KOPT-K1 (cell line): ENCODE data around the gene WASHC4.

Source experiments
- H3K27ac ChIP-seq: fragments of 200-600 bp; sonication (generic); 2 replicates; pipeline ENCODE4 v1.5.1; 2016; ENCODE audit warnings: antibody characterized with exemption, mild to moderate bottlenecking, low read depth, low read length; ENCODE audit not compliant: poor library complexity, severe bottlenecking
- H3K36me3 ChIP-seq: fragments of 200-600 bp; sonication (generic); 2 replicates; pipeline ENCODE4 v1.5.1; 2017; ENCODE audit warnings: antibody characterized with exemption, mild to moderate bottlenecking, low read length, moderate library complexity; ENCODE audit not compliant: insufficient read depth
- H3K9me3 ChIP-seq: fragments of 200-600 bp; sonication (generic); 2 replicates; pipeline ENCODE4 v1.5.1; 2017; ENCODE audit warnings: antibody characterized with exemption, low read length, mild to moderate bottlenecking; ENCODE audit not compliant: insufficient read depth, poor library complexity, severe bottlenecking

The WASHC4 gene

DNA sequence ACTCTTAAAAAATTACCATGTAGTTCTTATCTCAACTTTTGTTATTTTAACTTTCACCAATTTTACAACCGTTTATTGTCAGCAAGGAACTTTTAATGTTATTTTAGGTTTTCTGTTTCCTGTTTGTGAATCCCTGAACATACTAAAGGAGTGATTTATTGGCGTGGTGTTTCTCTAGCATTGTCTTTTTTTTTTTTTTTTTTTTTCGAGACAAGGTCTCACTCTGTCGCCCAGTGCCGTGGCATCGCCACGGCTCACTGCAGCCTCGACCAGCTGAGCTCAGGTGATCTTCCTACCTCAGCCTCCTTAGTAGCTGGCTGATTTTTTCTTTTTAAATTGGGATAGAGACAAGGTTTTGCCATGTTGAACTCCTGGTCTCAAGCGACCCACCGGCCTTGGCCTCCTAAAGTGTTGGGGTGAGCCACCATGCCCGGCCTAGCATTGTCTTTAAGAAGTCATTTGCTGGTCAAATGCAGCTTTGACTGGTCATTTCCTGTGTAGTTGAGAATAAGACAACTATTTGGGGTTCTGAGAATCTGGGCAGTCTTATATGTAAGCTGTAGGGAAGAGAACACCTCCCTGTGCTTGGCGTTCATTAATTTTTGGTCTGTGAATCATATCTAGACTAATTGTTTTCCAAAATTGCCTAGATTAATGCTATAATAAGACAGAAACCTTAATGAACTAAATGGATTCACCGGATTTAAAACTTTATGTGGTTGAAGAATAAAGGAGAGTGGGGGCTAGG is 2.1 kb downstream of the WASHC4 start:
- Histone ChIP-seq H3K9me3 (no peaks in the 10 kb centered on the region), H3K36me3 (peaks cover 31% of the 10 kb centered on the region), H3K27ac (no peak overlapping the region)

DNA sequence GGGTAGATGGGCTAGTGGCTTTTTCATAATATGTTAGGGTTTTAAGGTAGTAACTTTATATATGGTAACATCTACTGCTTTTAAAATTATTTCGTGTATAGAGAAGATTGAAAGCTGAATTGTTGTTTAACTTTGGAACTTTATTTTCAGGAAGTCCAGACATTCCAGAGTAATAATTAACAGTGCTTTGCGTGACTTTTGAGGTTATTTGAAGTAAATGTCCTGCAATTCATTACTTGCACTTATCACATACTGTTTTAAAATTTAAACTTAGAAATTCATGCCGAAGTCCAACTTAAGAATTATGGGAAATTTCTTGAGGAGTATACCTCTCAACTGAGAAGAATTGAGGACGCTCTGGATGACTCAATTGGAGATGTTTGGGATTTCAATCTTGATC is 3.3 kb downstream of the WASHC4 start:
- no peak overlapping the region for H3K27ac ChIP-seq
- peaks cover 42% of the 10 kb centered on the region for H3K36me3 ChIP-seq

DNA sequence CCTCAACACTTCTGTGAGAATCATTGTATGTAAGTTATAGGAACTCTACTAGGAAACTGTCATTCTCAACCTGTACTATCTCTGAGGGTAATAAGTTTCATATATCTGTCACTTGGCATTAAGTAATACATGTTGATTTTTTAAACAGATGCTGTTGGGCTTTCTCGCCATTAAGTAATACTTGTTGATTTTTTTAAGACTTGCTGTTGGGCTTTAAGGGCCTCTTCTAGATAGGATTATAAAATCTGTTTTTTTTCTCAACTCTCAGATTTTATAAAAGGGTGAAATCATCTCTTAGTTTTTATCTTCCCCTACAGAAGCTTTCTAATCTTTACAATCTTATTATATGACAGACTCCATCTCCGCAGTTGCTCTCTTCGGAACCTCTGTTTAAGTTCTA is 5.6 kb downstream of the WASHC4 start:
- peaks cover 64% of the 10 kb centered on the region for H3K36me3 ChIP-seq
- H3K27ac ChIP-seq: no peak overlapping the region
- no peaks in the 10 kb centered on the region for H3K9me3 ChIP-seq

More for the DNA sequence above, 3.3 kb downstream of the WASHC4 start:
- no peaks in the 10 kb centered on the region for H3K9me3 ChIP-seq

DNA sequence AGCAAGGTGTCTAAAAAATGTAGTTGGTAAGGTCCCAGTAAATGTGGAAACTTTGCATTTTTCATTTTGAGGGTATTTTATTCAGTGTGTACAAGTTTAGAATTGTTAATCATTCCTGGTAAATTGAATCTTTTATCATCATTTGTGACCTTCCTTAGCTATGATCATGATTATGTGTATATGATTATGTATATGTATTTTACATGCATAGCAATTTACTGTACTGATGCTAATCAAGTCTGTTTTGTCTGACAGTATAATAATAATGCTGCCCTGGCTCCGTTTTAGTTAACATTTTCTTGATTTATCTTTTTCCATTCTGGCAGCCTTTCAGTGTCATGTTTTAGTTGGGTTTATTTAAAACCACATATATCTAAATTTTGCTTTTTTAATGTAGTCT is 9.4 kb downstream of the WASHC4 start:
- Histone ChIP-seq H3K9me3 (no peaks in the 10 kb centered on the region), H3K27ac (no peak overlapping the region), H3K36me3 (peaks cover 98% of the 10 kb centered on the region)

DNA sequence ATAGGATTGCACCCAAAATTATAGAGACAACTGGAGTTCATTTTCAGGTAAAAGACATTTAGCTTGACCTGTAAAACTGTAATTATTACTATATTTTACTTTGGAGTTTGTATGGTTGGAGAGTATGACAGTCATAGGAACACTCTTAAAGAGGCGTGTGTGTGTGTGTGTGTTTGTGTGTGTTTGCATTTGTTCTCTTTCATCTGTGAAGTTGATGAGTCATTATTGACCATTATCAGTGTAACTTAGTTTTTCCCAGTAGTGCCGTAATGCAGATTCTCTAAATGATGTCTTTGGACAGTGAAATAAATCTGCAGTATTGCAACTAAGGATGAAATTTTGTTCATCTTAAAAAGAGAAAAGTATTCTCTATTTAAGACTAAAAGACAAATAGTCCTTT is 13.0 kb downstream of the WASHC4 start:
- H3K27ac ChIP-seq: no peak overlapping the region
- H3K9me3 ChIP-seq: no peaks in the 10 kb centered on the region
- H3K36me3 ChIP-seq: peaks cover 98% of the 10 kb centered on the region

DNA sequence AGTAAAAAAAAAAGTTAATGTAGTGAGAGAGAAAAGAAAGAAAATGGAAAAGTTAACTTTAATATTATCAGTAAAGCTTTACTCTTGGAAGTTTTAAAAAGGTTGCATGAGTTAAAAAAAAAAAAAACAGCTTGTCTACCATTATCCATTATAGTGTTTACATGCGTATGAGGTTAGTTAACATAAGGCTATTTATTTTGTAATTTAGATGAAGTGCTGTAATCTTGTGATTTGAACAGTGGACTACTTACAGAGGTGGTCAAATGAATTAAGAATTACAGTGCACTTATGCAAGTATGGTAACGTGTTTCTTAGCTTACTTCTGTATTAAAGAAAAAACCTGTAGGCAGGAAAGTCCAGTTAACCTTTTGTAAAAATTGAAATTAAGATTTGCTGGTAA is 30.7 kb downstream of the WASHC4 start:
- H3K27ac ChIP-seq: no peak overlapping the region
- no peaks in the 10 kb centered on the region for H3K9me3 ChIP-seq
- peaks cover 93% of the 10 kb centered on the region for H3K36me3 ChIP-seq

DNA sequence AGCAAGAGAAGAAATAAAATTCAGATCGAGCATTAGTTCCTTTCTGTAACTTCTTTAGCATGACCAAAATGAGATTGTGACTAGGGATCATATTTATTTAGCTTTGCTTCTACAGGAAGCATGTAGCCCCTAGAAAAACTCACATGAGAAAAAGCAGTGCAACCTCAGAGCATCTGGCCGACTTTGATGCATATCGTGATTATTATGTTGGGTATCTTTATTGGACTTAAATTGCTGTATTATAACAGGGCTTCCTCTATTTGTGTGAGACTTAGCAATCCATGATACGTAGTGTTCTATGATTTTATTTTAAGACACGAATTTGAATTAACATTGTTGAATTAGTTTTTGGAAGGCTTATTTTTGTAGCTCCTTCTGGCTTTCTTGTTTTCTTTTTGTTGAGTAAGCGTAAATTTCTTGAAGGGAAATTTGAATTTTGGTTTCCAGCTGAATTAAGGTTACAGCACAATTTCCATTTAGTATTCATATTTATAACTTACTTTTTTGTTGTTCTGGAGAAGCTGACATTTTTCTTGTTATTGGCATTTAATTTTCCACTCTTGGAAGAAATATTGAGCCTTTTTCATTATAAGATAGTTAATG is 33.9 kb downstream of the WASHC4 start:
- H3K27ac ChIP-seq: no peak overlapping the region
- H3K9me3 ChIP-seq: no peaks in the 10 kb centered on the region
- peaks cover 90% of the 10 kb centered on the region for H3K36me3 ChIP-seq

DNA sequence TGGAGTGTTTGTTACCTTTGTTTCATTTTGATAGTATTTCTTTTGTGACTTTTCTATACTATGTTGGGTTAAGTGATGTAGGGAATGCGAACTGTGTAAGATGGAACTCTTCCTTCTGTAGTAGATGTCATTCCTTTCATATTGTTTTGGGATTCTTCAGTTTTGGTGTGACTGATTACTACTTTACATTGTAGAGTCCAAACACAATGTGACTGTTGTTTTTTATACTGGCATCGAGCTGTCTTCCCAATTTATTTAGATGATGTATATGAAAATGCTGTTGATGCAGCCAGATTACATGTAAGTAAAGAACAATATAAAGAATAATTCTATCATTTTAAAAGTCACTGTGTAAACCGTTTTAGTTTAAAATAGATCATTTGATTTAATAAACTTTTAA is 34.7 kb downstream of the WASHC4 start:
- Histone ChIP-seq H3K36me3 (peaks cover 90% of the 10 kb centered on the region), H3K9me3 (no peaks in the 10 kb centered on the region), H3K27ac (no peak overlapping the region)

DNA sequence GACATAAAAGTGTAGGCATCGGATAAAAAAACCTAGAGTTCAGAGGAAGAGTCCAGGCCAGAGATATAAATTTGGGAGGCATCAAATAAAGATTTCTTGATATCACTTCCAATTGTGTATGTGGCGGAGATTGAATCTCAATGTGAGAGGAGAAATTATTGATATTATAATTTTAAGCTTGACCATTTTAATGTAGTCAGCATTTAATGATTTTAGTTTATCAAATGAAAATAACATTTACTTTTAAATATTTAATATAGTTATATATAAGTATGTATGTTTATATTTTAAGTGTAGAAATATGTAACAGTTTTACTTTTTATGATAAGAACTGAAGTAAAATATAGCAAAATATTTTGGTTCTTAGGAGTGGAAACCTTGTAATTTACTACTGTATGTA is 48.7 kb downstream of the WASHC4 start:
- H3K36me3 ChIP-seq: peaks cover 86% of the 10 kb centered on the region
- H3K9me3 ChIP-seq: no peaks in the 10 kb centered on the region
- H3K27ac ChIP-seq: no peak overlapping the region

DNA sequence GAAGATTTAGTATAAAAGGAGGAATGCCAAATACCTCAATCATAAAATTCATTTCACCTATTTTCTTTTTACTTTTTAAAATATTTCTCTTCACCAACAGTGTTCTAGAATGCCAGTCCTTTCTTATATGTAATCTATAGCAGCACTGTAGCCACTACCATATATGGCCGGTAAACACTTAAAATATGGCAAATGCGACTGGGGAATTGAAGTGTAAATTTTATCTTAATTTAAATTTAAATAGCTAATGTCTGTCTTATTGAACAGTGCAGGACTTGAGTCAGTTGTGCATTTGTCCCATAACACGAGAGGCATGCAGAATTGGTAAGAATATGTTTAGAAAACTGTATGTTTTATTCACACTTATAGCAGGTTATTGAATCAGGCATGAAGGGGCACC is 50.1 kb downstream of the WASHC4 start:
- Histone ChIP-seq H3K27ac (no peak overlapping the region), H3K36me3 (peaks cover 90% of the 10 kb centered on the region), H3K9me3 (no peaks in the 10 kb centered on the region)

DNA sequence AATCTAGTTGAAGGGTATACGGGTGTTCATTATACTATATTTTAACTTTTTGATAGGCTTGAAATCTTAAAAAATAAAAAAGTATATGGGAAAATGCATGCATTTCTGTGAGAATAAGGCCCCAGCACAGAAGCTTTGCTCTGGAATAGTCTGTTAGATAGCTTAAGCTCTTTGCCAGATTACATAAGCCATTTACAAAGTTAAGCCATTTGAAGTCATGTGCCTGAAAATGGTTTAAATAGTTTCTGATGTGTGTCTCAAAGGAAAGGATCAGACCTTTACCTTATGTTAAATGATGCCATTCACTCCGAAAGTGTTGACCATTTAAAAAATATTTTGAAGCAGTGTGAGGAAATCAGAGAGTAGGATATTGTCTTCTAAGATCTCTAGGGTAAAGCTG is 51.3 kb downstream of the WASHC4 start:
- no peaks in the 10 kb centered on the region for H3K9me3 ChIP-seq
- H3K27ac ChIP-seq: no peak overlapping the region
- peaks cover 90% of the 10 kb centered on the region for H3K36me3 ChIP-seq

DNA sequence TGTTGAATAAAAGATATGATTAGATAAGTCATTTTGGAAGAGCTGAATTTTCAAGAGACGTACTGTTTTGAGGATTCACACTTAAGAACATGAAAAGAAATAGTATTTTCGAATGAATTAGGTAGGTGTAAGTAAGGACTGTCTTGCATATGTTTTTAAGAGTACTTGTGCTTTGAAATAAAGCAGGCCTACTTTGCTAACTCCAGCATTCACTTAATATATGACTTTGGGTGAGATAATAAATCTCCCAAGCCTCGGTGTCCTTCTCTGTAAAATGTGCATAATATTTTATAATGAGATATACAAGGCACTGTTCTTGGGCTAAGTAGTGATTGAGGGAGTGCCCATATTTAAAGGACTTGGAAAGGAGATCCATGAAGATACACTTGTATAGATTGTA is 54.6 kb downstream of the WASHC4 start:
- H3K27ac ChIP-seq: no peak overlapping the region
- H3K36me3 ChIP-seq: peaks cover 99% of the 10 kb centered on the region
- no peaks in the 10 kb centered on the region for H3K9me3 ChIP-seq

DNA sequence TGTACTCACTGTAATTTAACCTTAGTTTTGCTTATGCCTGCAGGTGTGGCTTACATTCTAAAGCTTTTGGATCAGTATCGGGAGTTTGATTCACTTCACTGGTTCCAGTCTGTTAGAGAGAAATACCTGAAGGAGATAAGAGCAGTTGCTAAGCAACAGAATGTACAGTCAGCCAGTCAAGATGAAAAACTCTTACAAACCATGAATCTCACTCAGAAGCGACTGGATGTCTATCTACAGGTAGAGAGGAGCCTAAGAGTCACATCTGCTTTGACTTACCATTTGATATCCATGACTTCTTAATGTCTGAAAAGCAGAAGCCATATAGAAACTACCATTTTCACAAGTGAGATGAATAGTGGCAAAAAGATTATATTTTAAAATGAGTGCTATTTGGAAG is 56.5 kb downstream of the WASHC4 start:
- no peaks in the 10 kb centered on the region for H3K9me3 ChIP-seq
- peaks cover 98% of the 10 kb centered on the region for H3K36me3 ChIP-seq
- H3K27ac ChIP-seq: no peak overlapping the region

DNA sequence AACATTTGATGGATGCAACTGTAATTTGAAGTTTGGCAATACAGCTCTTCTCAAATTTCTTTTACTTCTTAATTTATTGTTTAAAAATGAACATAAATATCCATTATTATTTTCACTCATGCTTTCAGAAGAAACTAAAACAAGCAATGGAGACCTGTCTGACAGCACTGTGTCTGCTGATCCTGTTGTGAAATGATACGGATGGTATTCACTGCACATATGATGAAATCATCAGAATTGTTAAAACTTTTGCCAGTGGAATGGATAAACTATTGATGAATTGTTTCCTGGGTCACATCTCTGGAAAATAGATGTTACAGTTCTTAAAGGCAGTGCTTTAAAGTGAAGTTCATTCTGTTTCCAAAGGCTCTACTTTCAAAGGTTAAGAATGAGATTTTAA is 59.2 kb downstream of the WASHC4 start:
- H3K27ac ChIP-seq: no peak overlapping the region
- H3K9me3 ChIP-seq: no peaks in the 10 kb centered on the region
- peaks cover 96% of the 10 kb centered on the region for H3K36me3 ChIP-seq

DNA sequence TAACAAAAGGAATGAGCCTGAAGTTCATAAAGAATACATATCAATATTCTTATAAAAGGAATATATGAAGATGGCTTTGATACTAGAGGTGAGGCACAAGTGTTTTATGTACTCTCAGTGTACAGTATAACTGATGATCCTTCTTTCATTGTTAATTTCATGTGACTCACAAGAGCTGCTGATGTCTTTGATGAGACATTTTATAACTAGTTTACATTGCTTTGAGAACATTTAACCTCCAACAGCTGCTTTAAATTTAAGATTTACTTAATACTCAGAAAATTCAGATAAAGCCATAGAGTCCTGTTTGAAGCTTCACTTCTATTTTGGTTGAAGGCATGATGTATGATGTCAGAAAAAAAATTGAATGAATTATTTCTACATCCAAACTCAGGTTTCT is 59.8 kb downstream of the WASHC4 start:
- Histone ChIP-seq H3K36me3 (peaks cover 91% of the 10 kb centered on the region), H3K27ac (no peak overlapping the region), H3K9me3 (no peaks in the 10 kb centered on the region)

DNA sequence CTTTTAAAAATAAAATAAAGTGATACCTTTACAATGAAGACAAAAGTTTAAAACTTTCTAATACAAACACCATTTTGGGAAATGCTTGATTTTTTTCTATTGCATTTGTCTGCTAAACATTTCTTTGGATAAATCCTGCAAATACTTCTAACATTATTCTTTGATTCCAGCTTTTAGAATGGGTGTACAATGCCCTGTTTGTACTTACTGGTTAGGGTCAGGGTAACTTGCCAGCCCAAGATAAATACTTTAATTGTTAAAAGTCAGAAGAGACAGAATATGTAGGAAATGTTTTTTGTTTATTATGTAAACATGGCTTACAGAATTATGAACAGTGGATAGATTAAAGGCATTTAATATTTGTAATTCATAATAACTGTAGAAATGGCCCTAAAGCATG is 60.5 kb downstream of the WASHC4 start:
- H3K9me3 ChIP-seq: no peaks in the 10 kb centered on the region
- peaks cover 90% of the 10 kb centered on the region for H3K36me3 ChIP-seq
- no peak overlapping the region for H3K27ac ChIP-seq
